WTC11 (cell line): ENCODE measurements around the gene INPP5A. TPM values are rescaled to one million over a fixed set of nuclear protein-coding genes. Genes with fewer than 3 reads are reported as not detected.
A peak's percentile ranks its signal among the peaks of the same experiment; 100 is the strongest.

ENCODE experiments used
- ATAC-seq: fragments of 200-7000 bp; cut with Tn5 transposase; 2 replicates; pipeline ENCODE4 v1.10.0; 2021; ENCODE audit warnings: mild to moderate bottlenecking, moderate library complexity
- CTCF ChIA-PET: fragments of 300-600 bp; sonication (Branson Sonifier 250); formaldehyde crosslinking; loops from one replicate; lab custom pipeline; 2021; ENCODE audit warnings: antibody characterized with exemption; lab: Charles Lee
- POLR2A ChIA-PET: fragments of 350-600 bp; sonication (Branson Sonifier 250); formaldehyde crosslinking; loops from one replicate; lab custom pipeline; 2021; ENCODE audit warnings: antibody characterized with exemption; lab: Charles Lee
- DNase-seq: peaks from one replicate; pipeline ENCODE4 v3.0.0; 2021; ENCODE audit warnings: low spot score
- H3K27ac Mint-ChIP-seq: 2 replicates; pipeline ENCODE4 v1.8.0; 2021; ENCODE audit warnings: mixed read lengths
- H3K27me3 Mint-ChIP-seq: 2 replicates; pipeline ENCODE4 v1.8.0; 2021; ENCODE audit warnings: low read depth, mild to moderate bottlenecking, moderate library complexity, mixed read lengths
- H3K36me3 Mint-ChIP-seq: 2 replicates; pipeline ENCODE4 v1.8.0; 2021; ENCODE audit warnings: mixed read lengths
- H3K4me1 Mint-ChIP-seq: 2 replicates; pipeline ENCODE4 v1.8.0; 2022; ENCODE audit warnings: mixed read lengths
- H3K4me3 Mint-ChIP-seq: 2 replicates; pipeline ENCODE4 v1.8.0; 2021; ENCODE audit warnings: mild to moderate bottlenecking, moderate library complexity, mixed read lengths
- H3K9me3 Mint-ChIP-seq: 2 replicates; pipeline ENCODE4 v1.8.0; 2021; ENCODE audit warnings: mixed read lengths
- FOXP1 ChIP-seq: sonication (generic); formaldehyde crosslinking; IDR thresholded peaks from 2 replicates; pipeline ENCODE4 v1.8.0; 2022; ENCODE audit warnings: missing genetic modification reagents, mild to moderate bottlenecking, moderate library complexity, borderline replicate concordance
- IRF1 ChIP-seq: sonication (generic); formaldehyde crosslinking; IDR thresholded peaks from 2 replicates; pipeline ENCODE4 v1.8.0; 2023; ENCODE audit warnings: missing genetic modification reagents
- MLX ChIP-seq: sonication (generic); formaldehyde crosslinking; IDR thresholded peaks from 2 replicates; pipeline ENCODE4 v1.8.1; 2023; ENCODE audit warnings: mild to moderate bottlenecking, missing genetic modification reagents, moderate library complexity
- MXD4 ChIP-seq: fragments of 250-450 bp; sonication (Bioruptor Pico); IDR thresholded peaks from 2 replicates; pipeline ENCODE4 v1.8.0; 2021; ENCODE audit warnings: mild to moderate bottlenecking, moderate library complexity, borderline replicate concordance
- MYBL2 ChIP-seq: sonication (generic); formaldehyde crosslinking; IDR thresholded peaks from 2 replicates; pipeline ENCODE4 v1.8.1; 2023; ENCODE audit warnings: mild to moderate bottlenecking, moderate library complexity, missing genetic modification reagents
- PRRX2 ChIP-seq: fragments of 250-450 bp; sonication (Bioruptor Pico); IDR thresholded peaks from 2 replicates; pipeline ENCODE4 v1.8.0; 2021; ENCODE audit warnings: mild to moderate bottlenecking
- RELA ChIP-seq: sonication (generic); formaldehyde crosslinking; IDR thresholded peaks from 2 replicates; pipeline ENCODE4 v1.8.1; 2022; ENCODE audit warnings: missing genetic modification reagents, mild to moderate bottlenecking, borderline replicate concordance
- ZNF219 ChIP-seq: sonication (generic); formaldehyde crosslinking; IDR thresholded peaks from 2 replicates; pipeline ENCODE4 v1.8.0; 2023; ENCODE audit warnings: missing genetic modification reagents, mild to moderate bottlenecking, borderline replicate concordance
- ZNF263 ChIP-seq: sonication (generic); formaldehyde crosslinking; IDR thresholded peaks from 2 replicates; pipeline ENCODE4 v1.8.1; 2022; ENCODE audit warnings: low read depth, mild to moderate bottlenecking, moderate library complexity, missing genetic modification reagents
- ZNF317 ChIP-seq: sonication (generic); formaldehyde crosslinking; IDR thresholded peaks from 2 replicates; pipeline ENCODE4 v1.8.1; 2023; ENCODE audit warnings: low read depth, mild to moderate bottlenecking, moderate library complexity, missing genetic modification reagents, borderline replicate concordance
- total RNA-seq: library from RNA; stranded (reverse); gene quantifications from 3 replicates; pipeline ENCODE4 v1.2.3, GENCODE V29; 2021
- TF ChIP-seq, protein P1 (sequence below): sonication (generic); formaldehyde crosslinking; IDR thresholded peaks from 2 replicates; pipeline ENCODE4 v1.8.1; 2022; ENCODE audit warnings: mild to moderate bottlenecking, missing genetic modification reagents, moderate library complexity, borderline replicate concordance

Gene INPP5A
- total RNA-seq, 1 experiment from 2014 or later: 22.1 TPM

- TF ChIP-seq PRRX2 (CRISPR knock-in tag) (no peak), RELA (CRISPR knock-in tag) (no peak), ZNF219 (no peak)
- peaks cover 30% of the 10 kb centered on the region for H3K27me3 Mint-ChIP-seq
- CTCF ChIA-PET: interaction anchor here (1.2 kb wide), 1 partner anchor 45 kb away, joined by 3 read pairs; no protein-coding TSS in a partner anchor
- no peaks in the 10 kb centered on the region for H3K36me3 Mint-ChIP-seq
- no peak overlapping the region for H3K4me3 Mint-ChIP-seq
- POLR2A ChIA-PET: no interaction called here
- H3K4me1 Mint-ChIP-seq: peaks cover 22% of the 10 kb centered on the region
- ATAC-seq: no peak
- no peaks in the 10 kb centered on the region for H3K9me3 Mint-ChIP-seq
- peak; percentile 8 for DNase-seq
- no peak overlapping the region for H3K27ac Mint-ChIP-seq
Measured at GRCh38 chr10:132521466-132522102, 16.0 kb upstream of the INPP5A start.

- peak; percentile 7 for DNase-seq
- no peak overlapping the region for H3K27ac Mint-ChIP-seq
- no peak for ATAC-seq
- TF ChIP-seq MYBL2 (CRISPR knock-in tag) (no peak), ZNF263 (CRISPR knock-in tag) (no peak), IRF1 (CRISPR knock-in tag) (no peak), MXD4 (no peak), MLX (no peak), FOXP1 (CRISPR knock-in tag) (no peak)
- TF ChIP-seq, protein P1, sequence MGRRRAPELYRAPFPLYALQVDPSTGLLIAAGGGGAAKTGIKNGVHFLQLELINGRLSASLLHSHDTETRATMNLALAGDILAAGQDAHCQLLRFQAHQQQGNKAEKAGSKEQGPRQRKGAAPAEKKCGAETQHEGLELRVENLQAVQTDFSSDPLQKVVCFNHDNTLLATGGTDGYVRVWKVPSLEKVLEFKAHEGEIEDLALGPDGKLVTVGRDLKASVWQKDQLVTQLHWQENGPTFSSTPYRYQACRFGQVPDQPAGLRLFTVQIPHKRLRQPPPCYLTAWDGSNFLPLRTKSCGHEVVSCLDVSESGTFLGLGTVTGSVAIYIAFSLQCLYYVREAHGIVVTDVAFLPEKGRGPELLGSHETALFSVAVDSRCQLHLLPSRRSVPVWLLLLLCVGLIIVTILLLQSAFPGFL (CRISPR knock-in tag): no peak
- no peaks in the 10 kb centered on the region for H3K9me3 Mint-ChIP-seq
- H3K4me3 Mint-ChIP-seq: no peak overlapping the region
- H3K4me1 Mint-ChIP-seq: peaks cover 16% of the 10 kb centered on the region
- peaks cover 38% of the 10 kb centered on the region for H3K27me3 Mint-ChIP-seq
- no peaks in the 10 kb centered on the region for H3K36me3 Mint-ChIP-seq
- ChIA-PET CTCF (interaction anchor here (0.9 kb wide), 1 partner anchor 132 kb away, joined by 4 read pairs; no protein-coding TSS in a partner anchor), POLR2A (no interaction called here)
Measured at GRCh38 chr10:132522521-132523411, 14.8 kb upstream of the INPP5A start.

GRCh38 chr10:132523561-132524442 is 13.8 kb upstream of the INPP5A start:
- CTCF ChIA-PET: interaction anchor here (0.9 to 1.1 kb wide), 2 partner anchors 13 to 130 kb away, joined by 3 to 4 read pairs; no protein-coding TSS in a partner anchor
- H3K27ac Mint-ChIP-seq: no peak overlapping the region

More at GRCh38 chr10:132523561-132524442, 13.8 kb upstream of the INPP5A start:
- H3K9me3 Mint-ChIP-seq: no peaks in the 10 kb centered on the region
- no peaks in the 10 kb centered on the region for H3K36me3 Mint-ChIP-seq
- POLR2A ChIA-PET: no interaction called here
- no peak for ATAC-seq
- H3K27me3 Mint-ChIP-seq: peaks cover 45% of the 10 kb centered on the region
- no peak overlapping the region for H3K4me3 Mint-ChIP-seq
- TF ChIP-seq MLX (no peak), ZNF317 (CRISPR knock-in tag) (no peak)
- TF ChIP-seq, all 79 proteins: peak for 0
- DNase-seq: peak; percentile 4
- H3K4me1 Mint-ChIP-seq: peaks cover 6% of the 10 kb centered on the region
